ENCODE measurements around the gene CIAO1.
"Not testable (repeated sequence)": the region's sequence is repeated elsewhere in the genome, so short reads cannot be mapped to it uniquely, and the experiment has no call there.

Gene CIAO1

GRCh38 chr2:96251721-96252292, 14.2 kb upstream of the CIAO1 start:
- no peak for DNase-seq

DNA sequence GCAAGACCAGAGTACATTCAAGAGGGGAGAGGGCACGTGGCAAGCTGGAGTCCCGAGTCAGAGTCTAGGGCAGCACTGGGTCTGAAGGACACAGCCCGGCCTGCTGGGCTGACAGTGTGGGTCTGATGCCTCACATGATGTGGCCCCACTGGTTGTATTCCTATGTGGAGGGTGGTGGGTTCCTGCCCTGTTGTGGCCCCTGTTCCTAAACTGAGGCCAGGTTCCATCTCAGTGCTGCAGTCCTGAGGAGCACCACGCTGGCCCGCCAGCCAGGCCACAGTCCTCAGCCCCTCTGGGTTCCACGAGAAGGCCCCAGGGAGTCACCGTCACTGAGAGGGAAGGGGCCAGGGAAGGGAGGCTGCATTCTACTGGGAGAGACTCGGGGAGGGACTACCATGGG, 13.5 kb upstream of the CIAO1 start:
- DNase-seq = no peak

- DNase-seq = no peak
These were observed 13.0 kb upstream of the CIAO1 start for GRCh38 chr2:96253006-96253405.

- DNase-seq = no peak
These were observed 11.5 kb upstream of the CIAO1 start for GRCh38 chr2:96254571-96254970.

DNA sequence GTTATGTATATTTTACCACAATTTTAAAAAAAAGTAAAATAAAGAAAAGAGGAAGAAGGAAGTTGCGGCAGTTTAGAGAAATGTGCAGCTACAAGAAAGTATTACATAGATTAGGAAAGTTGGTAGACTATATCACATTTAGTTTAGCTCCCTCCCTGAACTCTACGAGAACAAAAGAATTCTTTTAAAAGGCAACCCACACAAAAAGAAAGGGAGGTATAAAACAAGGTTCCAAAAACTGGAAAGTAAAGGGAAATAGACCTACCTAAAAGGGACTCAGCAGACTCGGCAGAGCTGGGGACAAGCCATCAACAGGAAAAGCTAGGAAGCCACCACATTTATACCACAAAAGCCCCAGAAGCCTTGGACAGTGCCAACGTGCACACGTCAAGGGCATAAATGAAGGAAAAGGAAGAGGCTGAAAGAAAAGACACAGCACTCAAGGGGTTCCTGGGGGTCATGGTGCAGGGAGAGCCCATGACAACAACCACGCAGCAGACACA, 9.4 kb upstream of the CIAO1 start:
- no peak for DNase-seq

DNA sequence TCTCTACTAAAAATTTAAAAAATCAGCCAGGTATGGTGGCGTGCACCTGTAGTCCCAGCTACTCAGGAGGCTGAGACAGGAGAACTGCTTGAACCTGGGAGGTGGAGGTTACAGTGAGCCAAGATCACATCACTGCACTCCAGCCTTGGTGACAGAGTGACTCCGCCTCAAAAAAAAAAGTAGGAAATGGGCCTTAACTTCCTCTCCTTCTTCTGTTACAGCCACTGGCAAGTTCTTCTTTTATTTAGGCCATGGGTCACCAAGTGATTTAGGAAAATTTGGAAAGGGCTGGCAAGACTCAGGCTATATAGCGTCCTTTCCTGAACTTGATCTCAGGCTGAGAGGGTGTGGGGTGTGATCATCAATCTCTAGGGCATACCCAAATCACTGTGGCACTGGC, 8.3 kb upstream of the CIAO1 start:
- not testable (repeated sequence) for DNase-seq

DNA sequence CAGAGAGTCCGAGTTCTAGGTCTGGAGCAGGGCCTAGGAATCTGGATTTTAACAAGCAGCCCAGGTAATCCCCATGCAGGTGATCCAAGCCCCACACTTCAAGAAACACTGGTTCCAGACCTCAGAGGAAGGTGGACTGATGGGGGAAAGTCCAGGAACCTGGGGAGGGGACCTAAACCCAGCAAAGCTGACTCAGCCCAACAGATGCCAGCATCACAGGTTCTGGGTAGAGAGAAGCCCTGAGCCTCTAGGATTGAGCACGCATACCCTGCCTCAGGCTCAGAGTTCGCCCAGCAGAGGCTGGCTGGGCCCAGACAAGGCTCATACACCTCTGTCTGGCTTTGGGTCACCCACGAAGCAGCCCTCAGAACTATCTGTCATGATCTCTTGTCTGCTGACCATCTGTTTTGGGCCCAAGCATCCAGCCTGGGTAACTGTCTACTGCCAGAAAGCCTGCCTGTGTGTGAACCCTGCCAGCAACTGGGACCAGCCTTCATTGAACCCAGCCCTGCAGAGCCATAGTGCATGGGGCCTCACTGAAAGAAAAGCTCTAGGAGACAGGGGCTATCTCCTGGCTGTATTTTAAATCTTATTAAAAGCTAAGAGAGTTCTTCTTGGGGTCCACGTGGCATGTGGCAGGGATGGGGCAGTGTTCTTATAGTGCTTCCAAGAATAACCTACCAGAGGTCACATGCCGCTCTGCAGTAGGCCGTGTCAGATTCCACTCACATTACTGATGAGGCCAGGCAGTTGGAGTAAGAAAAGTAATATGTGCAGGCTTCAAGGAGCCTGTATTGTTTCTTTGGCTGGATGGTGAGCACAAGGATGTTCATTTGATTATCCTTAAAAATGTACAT, 7.6 kb upstream of the CIAO1 start:
- DNase-seq = no peak

DNA sequence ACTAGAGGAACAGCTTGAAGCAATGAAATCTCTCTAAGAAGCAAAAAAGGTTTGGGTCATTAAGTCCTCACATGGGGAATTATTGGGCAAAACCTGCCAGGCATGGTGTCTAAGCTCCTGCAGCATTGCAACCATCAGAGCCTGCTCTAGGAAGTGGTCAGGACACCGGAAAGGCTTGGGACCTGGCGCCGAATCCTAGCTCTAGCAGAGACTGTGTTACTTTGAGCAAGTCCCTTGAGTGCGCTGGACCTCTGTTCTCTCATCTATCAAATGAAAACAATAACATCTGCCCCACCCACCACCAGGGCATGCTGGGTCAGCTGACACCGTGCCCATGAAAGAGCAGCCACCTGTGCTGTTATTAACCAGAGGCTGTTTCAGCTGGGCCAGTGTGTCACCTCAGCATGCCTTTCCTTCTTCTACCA, 6.5 kb upstream of the CIAO1 start:
- no peak for DNase-seq

- DNase-seq = peak; percentile 7
These were observed 5.4 kb upstream of the CIAO1 start for GRCh38 chr2:96260387-96261260.

- DNase-seq = no peak
These were observed 4.6 kb upstream of the CIAO1 start for GRCh38 chr2:96261328-96262003.

DNA sequence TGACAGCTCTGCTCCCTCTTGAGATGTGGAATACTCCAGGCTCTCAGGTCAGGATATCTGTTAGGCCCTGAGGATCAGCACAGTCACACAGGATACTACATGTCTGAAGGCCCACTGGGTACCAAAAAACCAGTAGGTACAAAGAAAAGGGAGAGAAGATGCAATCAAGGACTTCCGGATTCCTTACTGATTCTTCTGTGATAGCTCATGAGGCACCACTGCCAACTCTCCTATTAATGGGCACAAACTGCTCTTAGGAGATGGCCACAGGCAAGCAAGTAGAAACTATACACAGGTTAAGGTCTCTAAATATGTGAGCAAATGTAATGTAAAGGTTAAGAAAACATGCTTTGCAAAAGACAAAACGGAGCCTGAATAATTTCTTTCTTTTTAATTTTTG, 3.7 kb upstream of the CIAO1 start:
- no peak for DNase-seq

GRCh38 chr2:96264086-96264485, 1.9 kb upstream of the CIAO1 start:
- no peak for DNase-seq

- peak; percentile 20 for DNase-seq
These were observed 1.2 kb upstream of the CIAO1 start for GRCh38 chr2:96264656-96265348.

DNA sequence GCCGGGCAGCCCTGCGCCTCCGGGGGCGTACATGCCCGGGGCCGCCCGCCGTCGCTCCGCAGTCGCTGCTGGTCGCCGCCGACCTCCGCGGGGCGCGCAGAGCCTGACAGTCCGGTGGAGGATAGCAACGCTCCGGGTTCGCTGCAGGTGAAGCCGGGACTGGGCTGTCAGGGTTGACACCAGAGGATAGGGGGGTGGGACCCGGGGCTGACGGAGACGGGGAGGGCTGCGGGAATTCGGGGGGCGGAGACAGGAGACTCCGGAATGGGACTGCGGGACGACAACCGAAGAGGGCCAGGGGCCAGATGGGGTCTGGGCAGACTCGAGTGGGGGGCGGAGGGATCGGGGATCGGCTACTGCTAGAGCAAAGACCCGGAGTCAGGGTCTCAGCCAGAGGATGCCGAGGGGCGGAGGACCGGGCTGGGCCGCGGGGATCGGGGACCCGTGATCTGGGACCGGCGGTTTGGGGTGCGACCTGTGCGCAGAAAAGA, 631 bp upstream of the CIAO1 start:
- DNase-seq = peak; percentile 11

DNA sequence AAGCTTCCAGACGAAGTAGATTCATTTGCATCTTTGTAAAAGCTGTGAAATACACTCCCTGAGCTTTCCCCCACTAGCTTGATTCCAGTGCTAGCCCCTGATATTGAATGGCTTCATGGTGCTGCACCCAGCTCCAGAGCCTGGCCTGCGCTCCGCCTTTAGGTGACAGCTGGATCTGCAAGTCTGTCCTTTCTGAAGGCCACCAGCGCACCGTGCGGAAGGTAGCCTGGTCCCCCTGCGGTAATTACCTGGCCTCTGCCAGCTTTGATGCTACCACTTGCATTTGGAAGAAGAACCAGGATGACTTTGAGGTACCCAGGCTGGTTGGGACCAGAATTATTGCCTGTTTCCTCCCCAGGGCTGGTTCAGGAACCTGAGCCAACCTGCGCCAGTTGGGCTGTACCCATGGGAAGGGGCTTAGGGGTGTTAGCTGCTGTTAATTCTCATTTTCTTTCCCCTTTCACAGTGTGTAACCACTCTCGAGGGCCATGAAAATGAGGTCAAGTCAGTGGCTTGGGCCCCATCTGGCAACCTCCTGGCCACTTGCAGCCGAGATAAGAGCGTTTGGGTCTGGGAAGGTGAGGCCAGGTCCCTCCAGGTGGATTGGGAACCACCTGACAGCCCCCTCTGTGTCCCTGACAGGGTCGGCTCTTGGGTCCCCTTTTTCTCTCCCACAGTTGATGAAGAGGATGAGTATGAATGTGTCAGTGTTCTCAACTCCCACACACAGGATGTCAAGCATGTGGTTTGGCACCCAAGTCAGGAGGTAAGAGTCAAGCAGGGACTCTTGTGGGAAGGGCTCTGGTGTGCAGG, 1.3 kb downstream of the CIAO1 start:
- DNase-seq = peak; percentile 37

- DNase-seq = no peak
These were observed 6.0 kb downstream of the CIAO1 start for GRCh38 chr2:96271995-96272394.

DNA sequence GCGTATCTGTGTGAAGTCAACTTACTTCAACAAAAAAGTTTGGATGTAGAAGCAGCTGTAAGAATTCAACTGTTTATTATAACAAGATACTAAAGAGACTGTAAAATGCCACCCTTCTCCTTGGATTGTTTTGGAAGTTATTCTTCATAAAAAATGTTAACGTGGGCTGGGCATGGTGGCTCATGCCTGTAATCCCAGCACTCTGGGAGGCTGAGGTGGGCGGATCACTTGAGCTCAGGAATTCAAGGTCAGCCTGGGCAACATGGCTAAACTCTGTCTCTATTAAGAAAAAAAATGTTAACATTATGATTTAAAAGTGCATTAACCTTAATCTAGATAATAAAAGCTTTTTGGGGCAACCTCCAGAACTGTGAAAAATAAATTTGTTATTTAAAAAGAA, 7.7 kb downstream of the CIAO1 start:
- DNase-seq = no peak

DNA sequence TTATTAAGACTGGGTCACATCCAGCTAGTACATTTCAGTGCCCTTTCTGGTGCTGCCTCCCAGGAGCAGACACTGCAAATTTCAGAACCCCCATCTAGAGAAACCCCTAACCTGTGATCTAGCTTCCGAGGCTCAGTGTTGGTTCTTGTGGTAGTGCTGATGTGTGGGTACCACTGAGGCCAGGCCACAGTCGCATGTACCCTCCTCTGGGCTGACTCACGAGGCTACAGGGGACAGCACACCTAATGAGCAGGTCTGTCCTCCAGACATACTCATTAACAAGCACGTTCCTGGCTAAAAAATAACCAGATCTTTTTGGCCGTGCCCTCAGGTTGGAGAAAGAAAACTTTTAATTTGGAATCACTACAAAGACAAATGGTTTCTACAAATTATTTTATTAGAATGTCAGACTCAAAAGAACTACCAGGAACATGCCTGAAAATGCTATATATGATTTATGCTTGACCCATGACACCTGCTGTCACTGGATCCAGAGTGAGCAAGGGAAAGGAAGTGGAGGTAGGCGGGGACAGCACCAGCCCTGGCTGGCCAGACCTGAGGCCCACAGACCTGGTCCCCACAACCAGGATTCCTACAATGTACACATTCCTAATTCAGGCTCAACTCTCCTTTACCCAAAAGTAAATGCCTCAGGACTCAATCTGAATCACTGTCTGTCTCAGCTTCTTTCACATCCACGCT, 8.5 kb downstream of the CIAO1 start:
- DNase-seq = no peak

GRCh38 chr2:96276787-96277499, 10.9 kb downstream of the CIAO1 start:
- no peak for DNase-seq

Measured in CD4-positive, alpha-beta T cell treated with Interleukin-4 for 4 hours (primary cell).